Parathyroid adenoma (tissue), 2 donors: Measurements from ENCODE around the gene SGSM2.

Source experiments
- H2AFZ ChIP-seq: fragments of 300-600 bp; sonication (generic); one replicate; pipeline ENCODE4 v1.7.0; 2017; ENCODE audit warnings: antibody characterized with exemption, mild to moderate bottlenecking
- H3K27ac ChIP-seq: fragments of 300-600 bp; sonication (generic); one replicate; pipeline ENCODE4 v1.7.0; 2017
- H3K27me3 ChIP-seq: fragments of 300-600 bp; sonication (generic); one replicate; pipeline ENCODE4 v1.7.0; 2017; ENCODE audit warnings: low read length; ENCODE audit not compliant: control insufficient read depth, insufficient read depth
- H3K36me3 ChIP-seq: fragments of 300-600 bp; sonication (generic); one replicate; pipeline ENCODE4 v1.7.0; 2017; ENCODE audit warnings: low read length; ENCODE audit not compliant: control insufficient read depth, insufficient read depth
- H3K4me1 ChIP-seq: fragments of 300-600 bp; sonication (generic); one replicate; pipeline ENCODE4 v1.7.0; 2017; ENCODE audit warnings: control low read depth
- H3K4me2 ChIP-seq: fragments of 300-600 bp; sonication (generic); one replicate; pipeline ENCODE4 v1.7.0; 2017; ENCODE audit warnings: low read length
- H3K4me3 ChIP-seq: fragments of 300-600 bp; sonication (generic); one replicate; pipeline ENCODE4 v1.7.0; 2017; ENCODE audit warnings: low read depth, low read length
- H3K79me2 ChIP-seq: fragments of 300-600 bp; sonication (generic); one replicate; pipeline ENCODE4 v1.7.0; 2017; ENCODE audit warnings: control low read depth
- H3K9ac ChIP-seq: fragments of 300-600 bp; sonication (generic); one replicate; pipeline ENCODE4 v1.7.0; 2017; ENCODE audit warnings: mild to moderate bottlenecking
- H3K9me3 ChIP-seq: fragments of 300-600 bp; sonication (generic); one replicate; pipeline ENCODE4 v1.7.0; 2017; ENCODE audit warnings: low read length; ENCODE audit not compliant: control insufficient read depth
- TF ChIP-seq, protein P1 (sequence below): fragments of 300-600 bp; sonication (generic); IDR thresholded peaks from one replicate; pipeline ENCODE4 v1.7.0; 2017; ENCODE audit warnings: antibody characterized with exemption, mild to moderate bottlenecking
- donor health status: primary hyperparathyroidism.

SGSM2 gene

DNA sequence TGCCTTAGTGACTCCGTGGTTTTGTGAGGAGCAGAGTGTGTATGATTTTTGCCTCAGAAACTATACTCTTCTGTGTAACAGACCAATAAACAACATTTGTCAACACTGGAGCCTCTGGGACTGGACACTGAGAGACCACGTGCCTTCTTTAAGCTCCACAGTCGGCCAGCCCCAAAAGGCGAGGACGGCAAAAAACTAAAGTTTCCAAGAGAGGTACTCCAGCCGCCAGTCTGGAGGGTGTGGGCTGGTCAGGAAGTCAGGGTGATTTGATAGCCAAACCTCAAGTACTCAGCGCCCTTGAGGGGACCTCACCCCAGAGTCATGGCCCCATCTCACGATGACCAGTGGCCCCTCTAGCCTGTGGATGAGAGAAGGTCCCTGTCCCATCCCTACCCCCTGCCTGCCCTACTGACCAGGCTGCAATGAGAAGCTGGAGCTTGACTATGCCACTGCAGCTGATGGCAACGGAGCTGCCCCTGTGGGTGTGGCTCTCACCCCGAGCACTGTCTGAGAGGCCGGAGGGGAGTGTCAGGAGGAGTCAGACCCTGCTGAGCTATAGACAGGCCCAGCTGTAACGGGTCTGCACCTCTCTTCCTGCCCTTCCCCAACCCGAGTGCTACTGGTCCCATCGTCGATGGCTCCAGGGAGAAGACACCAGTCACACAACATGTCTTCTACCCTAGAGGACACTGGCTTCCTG, 43.8 kb downstream of the SGSM2 start:
- H2AFZ ChIP-seq: no peak overlapping the region
- H3K4me3 ChIP-seq: no peak overlapping the region
- H3K9me3 ChIP-seq: no peaks in the 10 kb centered on the region
- H3K4me2 ChIP-seq: no peak overlapping the region
- H3K36me3 ChIP-seq: no peaks in the 10 kb centered on the region
- H3K79me2 ChIP-seq: no peaks in the 10 kb centered on the region
- H3K27me3 ChIP-seq: no peaks in the 10 kb centered on the region
- no peak overlapping the region for H3K9ac ChIP-seq
- no peak overlapping the region for H3K27ac ChIP-seq
- TF ChIP-seq, protein P1, sequence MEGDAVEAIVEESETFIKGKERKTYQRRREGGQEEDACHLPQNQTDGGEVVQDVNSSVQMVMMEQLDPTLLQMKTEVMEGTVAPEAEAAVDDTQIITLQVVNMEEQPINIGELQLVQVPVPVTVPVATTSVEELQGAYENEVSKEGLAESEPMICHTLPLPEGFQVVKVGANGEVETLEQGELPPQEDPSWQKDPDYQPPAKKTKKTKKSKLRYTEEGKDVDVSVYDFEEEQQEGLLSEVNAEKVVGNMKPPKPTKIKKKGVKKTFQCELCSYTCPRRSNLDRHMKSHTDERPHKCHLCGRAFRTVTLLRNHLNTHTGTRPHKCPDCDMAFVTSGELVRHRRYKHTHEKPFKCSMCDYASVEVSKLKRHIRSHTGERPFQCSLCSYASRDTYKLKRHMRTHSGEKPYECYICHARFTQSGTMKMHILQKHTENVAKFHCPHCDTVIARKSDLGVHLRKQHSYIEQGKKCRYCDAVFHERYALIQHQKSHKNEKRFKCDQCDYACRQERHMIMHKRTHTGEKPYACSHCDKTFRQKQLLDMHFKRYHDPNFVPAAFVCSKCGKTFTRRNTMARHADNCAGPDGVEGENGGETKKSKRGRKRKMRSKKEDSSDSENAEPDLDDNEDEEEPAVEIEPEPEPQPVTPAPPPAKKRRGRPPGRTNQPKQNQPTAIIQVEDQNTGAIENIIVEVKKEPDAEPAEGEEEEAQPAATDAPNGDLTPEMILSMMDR: no peak
- H3K4me1 ChIP-seq: peaks cover 37% of the 10 kb centered on the region

- Histone ChIP-seq H3K4me2 (peak overlapping the region; percentile 38), H3K79me2 (peaks cover 8% of the 10 kb centered on the region), H3K4me1 (peaks cover 46% of the 10 kb centered on the region), H3K9me3 (no peaks in the 10 kb centered on the region), H3K27me3 (no peaks in the 10 kb centered on the region), H3K4me3 (peak overlapping the region; percentile 33), H3K9ac (no peak overlapping the region), H3K27ac (peak overlapping the region; percentile 73), H3K36me3 (no peaks in the 10 kb centered on the region), H2AFZ (no peak overlapping the region)
- TF ChIP-seq, protein P1: no peak
Measured at GRCh38 chr17:2383628-2384167, 46.4 kb downstream of the SGSM2 start.

DNA sequence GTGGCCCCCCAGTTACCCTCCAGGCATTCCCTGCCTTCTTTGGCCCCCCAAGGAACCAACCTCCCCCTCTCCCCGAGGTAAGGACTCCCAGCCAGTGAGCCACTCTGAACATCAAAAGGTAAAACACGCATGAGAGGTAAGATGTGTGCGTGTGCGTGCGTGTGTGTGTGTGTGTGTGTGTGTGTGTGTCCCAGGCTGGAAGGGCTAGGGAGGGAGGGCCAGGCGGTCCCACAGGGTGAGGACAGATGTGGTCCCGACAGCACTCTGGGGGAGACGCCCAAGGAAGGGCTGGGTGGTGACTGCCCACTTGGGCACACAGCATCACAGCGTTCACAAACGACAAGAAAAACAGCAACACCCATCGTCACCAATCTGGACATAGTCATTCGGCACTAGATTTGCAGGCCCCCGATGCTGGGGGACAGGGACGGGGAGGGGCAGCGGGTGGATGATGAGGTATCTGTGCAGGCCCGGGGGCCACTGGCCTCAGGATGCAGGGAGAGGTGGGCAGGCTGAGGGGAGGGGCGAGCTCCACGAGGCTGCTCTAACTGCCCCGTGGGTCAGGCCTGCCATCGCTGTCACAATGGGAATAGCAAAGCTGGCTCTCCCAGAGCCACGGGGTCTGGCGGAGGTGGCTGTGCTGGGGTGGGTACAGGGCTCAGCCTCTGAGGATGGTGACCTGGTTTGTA, 47.3 kb downstream of the SGSM2 start:
- H3K4me2 ChIP-seq: no peak overlapping the region
- no peaks in the 10 kb centered on the region for H3K9me3 ChIP-seq
- H3K27ac ChIP-seq: peak overlapping the region; percentile 90
- H2AFZ ChIP-seq: no peak overlapping the region
- H3K9ac ChIP-seq: no peak overlapping the region
- H3K36me3 ChIP-seq: no peaks in the 10 kb centered on the region
- H3K79me2 ChIP-seq: peaks cover 17% of the 10 kb centered on the region
- H3K4me3 ChIP-seq: no peak overlapping the region
- peaks cover 46% of the 10 kb centered on the region for H3K4me1 ChIP-seq
- TF ChIP-seq, protein P1: no peak
- no peaks in the 10 kb centered on the region for H3K27me3 ChIP-seq

DNA sequence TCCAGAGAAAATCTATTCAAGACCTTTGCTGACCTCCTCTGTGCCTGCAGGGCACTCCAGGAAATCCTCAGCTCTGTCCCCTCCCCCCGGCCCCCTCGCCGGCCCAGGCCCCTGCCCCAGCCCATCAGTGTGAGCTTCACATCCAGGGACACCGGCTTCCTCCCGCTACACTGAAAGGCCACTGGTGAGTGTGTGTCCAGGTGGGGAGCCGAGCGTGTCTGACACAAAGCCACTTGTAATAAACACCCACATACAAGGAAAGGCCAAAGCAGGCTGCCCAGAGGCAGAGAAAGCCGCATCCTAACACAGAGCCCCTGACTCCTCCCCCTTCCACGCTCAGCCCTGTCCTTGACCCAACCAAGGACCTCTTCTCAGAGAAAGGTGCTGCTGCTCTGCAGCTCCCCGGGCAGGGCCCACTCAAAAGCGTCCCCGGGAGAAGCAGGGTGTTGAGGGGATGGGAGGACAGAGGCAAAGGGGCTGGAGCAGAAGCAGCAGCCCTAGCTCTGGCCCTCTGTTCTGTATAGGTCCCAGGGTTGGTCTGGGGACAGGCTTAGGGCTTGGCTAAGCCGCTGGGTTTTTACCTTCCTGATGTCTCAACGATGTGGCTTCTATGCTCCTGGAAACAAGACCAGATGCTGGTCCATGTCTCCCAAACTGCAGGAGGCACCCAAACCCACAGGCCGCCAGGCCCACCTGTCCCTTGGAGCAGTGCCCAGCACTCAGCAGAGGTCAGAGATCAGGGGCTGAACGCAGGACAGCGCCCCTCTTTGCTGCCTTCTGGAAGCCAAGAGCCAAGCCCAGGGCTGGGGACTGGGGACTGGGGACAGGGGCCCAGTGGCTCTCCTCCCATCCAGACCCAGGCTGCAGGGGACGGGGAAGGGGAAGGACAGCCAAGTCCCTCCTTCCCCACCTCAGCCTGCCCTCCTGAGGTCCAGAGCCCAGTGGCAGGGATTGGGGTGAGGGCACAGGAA, 48.2 kb downstream of the SGSM2 start:
- Histone ChIP-seq H3K4me3 (no peak overlapping the region), H3K4me2 (peak overlapping the region; percentile 54), H2AFZ (peak overlapping the region; percentile 59), H3K27me3 (no peaks in the 10 kb centered on the region), H3K27ac (peak overlapping the region; percentile 90), H3K79me2 (peaks cover 25% of the 10 kb centered on the region), H3K9ac (no peak overlapping the region), H3K36me3 (no peaks in the 10 kb centered on the region), H3K9me3 (no peaks in the 10 kb centered on the region), H3K4me1 (peaks cover 46% of the 10 kb centered on the region)
- TF ChIP-seq, protein P1: no peak
